ENCODE measurements around the gene RBPJ.

The RBPJ gene

GRCh38 chr4:26279446-26279845 lies 41.4 kb upstream of the RBPJ start:
- Histone ChIP-seq H3K27me3 (no peaks in the 10 kb centered on the region), H3K27ac (no peak overlapping the region), H3K36me3 (no peaks in the 10 kb centered on the region), H3K9me3 (no peaks in the 10 kb centered on the region), H3K4me1 (peaks cover 0 to 9% (median 3%) of the 10 kb centered on the region in 4 donors), H3K4me3 (no peak overlapping the region)
- intact Hi-C loops (cut with DNase I; ENCODE audit: low total_unique reads), result no loop called here
- DNase-seq, result no peak
- TF ChIP-seq CTCF (IDR thresholded peaks at IDR 0.05), result no peak

DNA sequence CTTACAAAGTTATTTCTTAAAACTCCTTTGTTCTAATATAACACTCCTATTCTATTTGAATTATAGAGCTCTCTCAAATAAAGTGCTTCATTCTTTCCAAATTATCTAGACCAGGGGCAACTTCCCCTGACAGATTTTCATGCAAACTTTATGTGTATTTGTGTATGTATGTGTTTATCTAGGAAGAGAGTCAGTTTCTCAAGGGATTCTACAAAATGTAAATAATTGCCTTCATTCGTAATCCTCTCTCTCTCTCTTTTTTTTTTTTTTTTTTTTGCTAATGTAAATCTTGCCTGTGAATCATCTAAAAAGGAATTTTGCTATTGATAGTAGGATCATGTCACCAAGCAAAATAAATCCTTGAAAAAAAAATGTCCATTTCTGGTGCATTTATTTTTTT lies 38.9 kb upstream of the RBPJ start:
- no peak overlapping the region for H3K4me3 ChIP-seq
- H3K36me3 ChIP-seq, result no peaks in the 10 kb centered on the region
- H3K4me1 ChIP-seq, result peaks cover 0 to 9% (median 3%) of the 10 kb centered on the region in 4 donors
- no peak for DNase-seq
- H3K27me3 ChIP-seq, result no peaks in the 10 kb centered on the region
- no peak overlapping the region for H3K27ac ChIP-seq
- no peaks in the 10 kb centered on the region for H3K9me3 ChIP-seq
- TF ChIP-seq CTCF (IDR thresholded peaks at IDR 0.05), result no peak
- intact Hi-C loops (cut with DNase I; ENCODE audit: low total_unique reads), result no loop called here

DNA sequence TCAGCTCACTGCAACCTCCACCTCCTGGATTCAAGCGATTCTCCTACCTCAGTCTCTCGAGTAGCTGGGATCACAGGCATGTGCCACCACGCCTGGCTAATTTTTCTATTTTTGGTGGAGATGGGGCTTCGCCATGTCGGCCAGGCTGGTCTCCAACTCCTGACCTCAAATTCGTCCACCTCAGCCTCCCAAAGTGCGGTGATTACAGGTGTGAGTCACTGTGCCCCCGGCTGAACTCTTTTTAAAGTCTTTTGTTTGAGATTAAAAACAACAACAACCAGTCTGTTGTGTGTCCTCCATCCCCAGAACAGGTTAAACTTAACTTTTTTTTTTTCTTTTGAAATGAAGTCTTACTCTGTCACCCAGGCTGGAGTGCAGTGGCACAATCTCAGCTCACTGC lies 36.3 kb upstream of the RBPJ start:
- Histone ChIP-seq H3K9me3 (no peaks in the 10 kb centered on the region), H3K36me3 (no peaks in the 10 kb centered on the region), H3K4me3 (no peak overlapping the region), H3K27ac (no peak overlapping the region), H3K4me1 (peaks cover 0 to 9% (median 3%) of the 10 kb centered on the region in 4 donors), H3K27me3 (no peaks in the 10 kb centered on the region)
- no peak for DNase-seq
- intact Hi-C loops (cut with DNase I; ENCODE audit: low total_unique reads), result no loop called here
- TF ChIP-seq CTCF (IDR thresholded peaks at IDR 0.05), result no peak

- intact Hi-C loops (cut with DNase I; ENCODE audit: low total_unique reads), result no loop called here
- H3K4me3 ChIP-seq, result no peak overlapping the region
- TF ChIP-seq CTCF (IDR thresholded peaks at IDR 0.05), result no peak
- H3K27me3 ChIP-seq, result no peaks in the 10 kb centered on the region
- H3K9me3 ChIP-seq, result no peaks in the 10 kb centered on the region
- H3K4me1 ChIP-seq, result peaks cover 0 to 13% (median 3%) of the 10 kb centered on the region in 4 donors
- no peaks in the 10 kb centered on the region for H3K36me3 ChIP-seq
- no peak overlapping the region for H3K27ac ChIP-seq
- DNase-seq, result no peak
Observed at GRCh38 chr4:26285272-26285671, 35.5 kb upstream of the RBPJ start.

GRCh38 chr4:26287756-26288155 lies 33.1 kb upstream of the RBPJ start:
- no peaks in the 10 kb centered on the region for H3K9me3 ChIP-seq
- H3K36me3 ChIP-seq, result no peaks in the 10 kb centered on the region
- no peak for DNase-seq
- no peak for TF ChIP-seq CTCF (IDR thresholded peaks at IDR 0.05)
- H3K4me3 ChIP-seq, result no peak overlapping the region
- H3K4me1 ChIP-seq, result peaks cover 0 to 8% (median 0%) of the 10 kb centered on the region in 4 donors
- intact Hi-C loops (cut with DNase I; ENCODE audit: low total_unique reads), result no loop called here
- H3K27ac ChIP-seq, result no peak overlapping the region
- H3K27me3 ChIP-seq, result no peaks in the 10 kb centered on the region

GRCh38 chr4:26288355-26288909 lies 32.4 kb upstream of the RBPJ start:
- TF ChIP-seq CTCF (IDR thresholded peaks at IDR 0.05), result no peak
- intact Hi-C loops (cut with DNase I; ENCODE audit: low total_unique reads), result no loop called here
- H3K4me3 ChIP-seq, result no peak overlapping the region
- no peaks in the 10 kb centered on the region for H3K27me3 ChIP-seq
- H3K27ac ChIP-seq, result no peak overlapping the region
- no peaks in the 10 kb centered on the region for H3K36me3 ChIP-seq
- no peaks in the 10 kb centered on the region for H3K9me3 ChIP-seq
- DNase-seq, result no peak
- peaks cover 0 to 8% (median 0%) of the 10 kb centered on the region in 4 donors for H3K4me1 ChIP-seq

Measured in tibial artery (tissue), 4 donors.